Measurements from ENCODE around the gene CDCA8. TPM values are rescaled to one million over a fixed set of nuclear protein-coding genes. Genes with fewer than 3 reads are reported as not detected.

CDCA8 gene
- total and polyA plus RNA-seq, 2 of the 8 experiments (the other 6 are each of a cell fraction or from before 2014, with no cell fraction given) = 43.9 to 46.2 TPM

GRCh38 chr1:37692078-37692833 is at the start of gene CDCA8 (continued):
- TF ChIP-seq RFX5 (IDR thresholded peaks at IDR 0.05; ENCODE audit: borderline replicate concordance, low read depth, low read length) = no peak
- TF ChIP-seq SIRT6 (IDR thresholded peaks at IDR 0.05; ENCODE audit: low read length) = no peak
- no peak for TF ChIP-seq EP300 (IDR thresholded peaks at IDR 0.05; ENCODE audit: borderline replicate concordance in 1 of 2, low read depth in 2 of 2, low read length in 2 of 2)
- no peak for TF ChIP-seq NANOG (IDR thresholded peaks at IDR 0.05; ENCODE audit: insufficient read depth, low read depth, low read length, poor library complexity, severe bottlenecking)
- no peak for TF ChIP-seq CHD7 (IDR thresholded peaks at IDR 0.05; ENCODE audit: insufficient replicate concordance, low read length)
- no peak for TF ChIP-seq SRF (IDR thresholded peaks at IDR 0.05; ENCODE audit: low read depth, low read length)
- TF ChIP-seq HDAC6 (IDR thresholded peaks at IDR 0.05; ENCODE audit: low read depth, low read length) = no peak
- TF ChIP-seq TEAD4 (IDR thresholded peaks at IDR 0.05; ENCODE audit: low read depth, low read length) = no peak
- TF ChIP-seq POLR2AphosphoS5 (IDR thresholded peaks at IDR 0.05; ENCODE audit: low read depth, low read length) = peak; percentile 86
- no peak for TF ChIP-seq POU5F1 (IDR thresholded peaks at IDR 0.05; ENCODE audit: low read depth, low read length)
- TF ChIP-seq KDM1A (IDR thresholded peaks at IDR 0.05; ENCODE audit: borderline replicate concordance, low read length) = no peak

Measured in H1 (cell line).